CD4-positive, alpha-beta T cell (primary cell): Measurements from ENCODE around the gene FKBP3. TPM values are rescaled to one million over a fixed set of nuclear protein-coding genes. Genes with fewer than 3 reads are reported as not detected.

Experiments
- ATAC-seq: fragments of 200-7000 bp; cut with Tn5 transposase; one replicate; pipeline ENCODE4 v1.10.0; 2022; ENCODE audit warnings: mild to moderate bottlenecking; ENCODE audit not compliant: poor library complexity
- CTCF ChIA-PET: fragments of 350-600 bp; sonication (Branson Sonifier 250); formaldehyde crosslinking; loops from one replicate; lab custom pipeline; 2021; ENCODE audit warnings: antibody characterized with exemption, inconsistent platforms; lab: Charles Lee
- POLR2A ChIA-PET: fragments of 350-600 bp; sonication (Branson Sonifier 250); formaldehyde crosslinking; loops from one replicate; lab custom pipeline; 2021; ENCODE audit warnings: antibody characterized with exemption, inconsistent platforms; lab: Charles Lee
- DNase-seq, 14 experiments: peaks; one replicate each; pipeline ENCODE4 v3.0.0-alpha.2; 2013 to 2020; ENCODE audit warnings: mixed read lengths in 2 of 14
- H3K27ac ChIP-seq, 2 donors: one replicate each; pipeline versions ENCODE4 v1.5.1 to v1.7.0; 2013; ENCODE audit warnings: low read length in 2 of 2, low read depth in 1 of 2, mild to moderate bottlenecking in 1 of 2
- H3K27me3 ChIP-seq, 2 experiments: 1 replicate in 1 of 2; 2 replicates in 1 of 2; pipeline versions ENCODE4 v1.6.1 to v1.7.0; 2013; ENCODE audit warnings: low read length in 2 of 2, control low read depth in 1 of 2, mild to moderate bottlenecking in 1 of 2, moderate library complexity in 1 of 2; ENCODE audit not compliant: insufficient read depth in 2 of 2, control insufficient read depth in 1 of 2
- H3K36me3 ChIP-seq: one replicate; pipeline ENCODE4 v1.6.1; 2013; ENCODE audit warnings: low read length, control low read depth; ENCODE audit not compliant: insufficient read depth
- H3K4me1 ChIP-seq: one replicate; pipeline ENCODE4 v1.6.1; 2013; ENCODE audit warnings: low read length, control low read depth; ENCODE audit not compliant: insufficient read depth
- H3K4me3 ChIP-seq: one replicate; pipeline ENCODE4 v1.5.1; 2013; ENCODE audit warnings: mild to moderate bottlenecking, low read length, moderate library complexity
- H3K9me3 ChIP-seq, 2 experiments: 1 replicate in 1 of 2; 2 replicates in 1 of 2; pipeline versions ENCODE4 v1.6.1 to v1.7.0; 2013; ENCODE audit warnings: low read length in 2 of 2, mild to moderate bottlenecking in 2 of 2, control low read depth in 1 of 2, moderate library complexity in 1 of 2; ENCODE audit not compliant: control insufficient read depth in 1 of 2, insufficient read depth in 1 of 2
- H3K27ac Mint-ChIP-seq: one replicate; pipeline ENCODE4 v1.8.0; 2020; ENCODE audit warnings: mixed read lengths
- H3K27me3 Mint-ChIP-seq: one replicate; pipeline ENCODE4 v1.8.0; 2021; ENCODE audit warnings: mixed read lengths
- H3K36me3 Mint-ChIP-seq: one replicate; pipeline ENCODE4 v1.8.0; 2021; ENCODE audit warnings: low read depth, mixed read lengths
- H3K4me1 Mint-ChIP-seq: one replicate; pipeline ENCODE4 v1.8.0; 2021; ENCODE audit warnings: low read depth, mixed read lengths
- H3K4me3 Mint-ChIP-seq: one replicate; pipeline ENCODE4 v1.8.0; 2020; ENCODE audit warnings: mild to moderate bottlenecking, mixed read lengths
- H3K9me3 Mint-ChIP-seq: one replicate; pipeline ENCODE4 v1.8.0; 2020; ENCODE audit warnings: mixed read lengths
- intact Hi-C, 2 experiments: fragments of 100-400 bp; cut with DNase I in 1 of 2; cut with micrococcal nuclease in 1 of 2; formaldehyde crosslinking; loops; one replicate each; pipeline versions ENCODE4 v1.15.1 to v1.9.0; 2023 to 2025; cut with DNase I, micrococcal nuclease
- total RNA-seq, 174 experiments: library from RNA in 2 of 174; stranded (reverse) in 2 of 174; gene quantifications; one replicate each; pipeline ENCODE4 v1.2.3 and lab custom pipeline; 2021 to 2026
- TF ChIP-seq, protein P1 (sequence below): fragments of 200-600 bp; IDR thresholded peaks from one replicate; pipeline ENCODE4 v1.8.0; 2022; ENCODE audit warnings: antibody characterized with exemption, mild to moderate bottlenecking

Gene FKBP3
- total RNA-seq, 2 experiments from 2014 or later: 36.0 to 40.2 TPM

DNA sequence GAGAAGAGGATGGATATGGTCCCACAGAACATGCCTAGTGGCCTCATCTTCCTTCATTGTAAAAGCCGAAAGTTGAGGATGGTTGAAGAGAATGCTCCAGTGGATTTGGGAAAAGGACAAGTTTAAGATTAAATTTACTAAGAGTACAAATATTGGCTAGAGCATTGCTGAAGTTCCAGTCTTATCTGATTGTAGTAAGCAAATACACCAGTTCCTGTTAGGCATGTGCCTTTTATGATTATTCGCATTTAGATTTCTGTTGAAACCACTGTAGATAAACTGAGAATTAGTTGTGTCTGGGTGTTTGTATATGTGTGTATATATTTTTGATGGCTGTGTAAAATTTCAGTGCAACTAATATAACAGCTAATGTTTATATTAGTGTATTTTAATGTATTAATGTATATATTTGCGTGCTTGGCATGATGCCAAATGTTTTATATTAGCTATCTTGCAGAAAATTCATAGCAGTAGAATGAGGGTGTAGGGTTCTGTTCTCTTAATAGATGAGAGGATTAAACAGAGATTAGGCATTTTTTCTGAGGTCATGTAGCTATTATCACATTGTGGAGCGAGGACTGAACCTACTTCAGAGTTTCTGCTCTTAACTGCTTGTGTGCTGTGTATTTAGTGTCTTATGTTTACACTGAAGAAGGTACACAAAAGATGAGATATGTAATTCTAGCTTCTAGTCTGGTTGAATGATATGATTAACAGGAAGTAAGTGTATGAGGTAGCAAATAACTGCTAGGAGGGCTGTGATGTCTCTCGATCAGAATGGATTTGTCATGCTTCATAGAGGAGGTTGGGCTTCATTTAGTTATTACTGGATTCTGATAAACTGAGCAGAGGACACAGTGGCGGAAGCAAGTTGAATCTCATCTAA is 21.1 kb downstream of the FKBP3 start:
- ChIA-PET POLR2A (interaction anchor here (0.8 to 1.3 kb wide), 3 partner anchors 9 to 151 kb away, joined by 3 to 6 read pairs (median 3); partner anchors contain the start of genes FKBP3, KLHL28 and TOGARAM1), CTCF (interaction anchor here (0.7 kb wide), 1 partner anchor 137 kb away, joined by 4 read pairs; no protein-coding TSS in a partner anchor)
- peaks cover 21% of the 10 kb centered on the region for H3K4me1 Mint-ChIP-seq
- no peaks in the 10 kb centered on the region for H3K9me3 Mint-ChIP-seq
- H3K36me3 ChIP-seq: peaks cover 68% of the 10 kb centered on the region
- H3K27me3 Mint-ChIP-seq: no peaks in the 10 kb centered on the region
- H3K27ac ChIP-seq: no peak overlapping the region
- intact Hi-C loops: no loop called here
- H3K4me3 Mint-ChIP-seq: no peak overlapping the region
- no peaks in the 10 kb centered on the region for H3K27me3 ChIP-seq
- DNase-seq: no peak
- H3K36me3 Mint-ChIP-seq: peaks cover 90% of the 10 kb centered on the region
- H3K27ac Mint-ChIP-seq: peak overlapping the region; percentile 9
- H3K4me1 ChIP-seq: no peaks in the 10 kb centered on the region
- TF ChIP-seq, protein P1, sequence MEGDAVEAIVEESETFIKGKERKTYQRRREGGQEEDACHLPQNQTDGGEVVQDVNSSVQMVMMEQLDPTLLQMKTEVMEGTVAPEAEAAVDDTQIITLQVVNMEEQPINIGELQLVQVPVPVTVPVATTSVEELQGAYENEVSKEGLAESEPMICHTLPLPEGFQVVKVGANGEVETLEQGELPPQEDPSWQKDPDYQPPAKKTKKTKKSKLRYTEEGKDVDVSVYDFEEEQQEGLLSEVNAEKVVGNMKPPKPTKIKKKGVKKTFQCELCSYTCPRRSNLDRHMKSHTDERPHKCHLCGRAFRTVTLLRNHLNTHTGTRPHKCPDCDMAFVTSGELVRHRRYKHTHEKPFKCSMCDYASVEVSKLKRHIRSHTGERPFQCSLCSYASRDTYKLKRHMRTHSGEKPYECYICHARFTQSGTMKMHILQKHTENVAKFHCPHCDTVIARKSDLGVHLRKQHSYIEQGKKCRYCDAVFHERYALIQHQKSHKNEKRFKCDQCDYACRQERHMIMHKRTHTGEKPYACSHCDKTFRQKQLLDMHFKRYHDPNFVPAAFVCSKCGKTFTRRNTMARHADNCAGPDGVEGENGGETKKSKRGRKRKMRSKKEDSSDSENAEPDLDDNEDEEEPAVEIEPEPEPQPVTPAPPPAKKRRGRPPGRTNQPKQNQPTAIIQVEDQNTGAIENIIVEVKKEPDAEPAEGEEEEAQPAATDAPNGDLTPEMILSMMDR: no peak
- no peak for ATAC-seq
- no peaks in the 10 kb centered on the region for H3K9me3 ChIP-seq
- no peak overlapping the region for H3K4me3 ChIP-seq

DNA sequence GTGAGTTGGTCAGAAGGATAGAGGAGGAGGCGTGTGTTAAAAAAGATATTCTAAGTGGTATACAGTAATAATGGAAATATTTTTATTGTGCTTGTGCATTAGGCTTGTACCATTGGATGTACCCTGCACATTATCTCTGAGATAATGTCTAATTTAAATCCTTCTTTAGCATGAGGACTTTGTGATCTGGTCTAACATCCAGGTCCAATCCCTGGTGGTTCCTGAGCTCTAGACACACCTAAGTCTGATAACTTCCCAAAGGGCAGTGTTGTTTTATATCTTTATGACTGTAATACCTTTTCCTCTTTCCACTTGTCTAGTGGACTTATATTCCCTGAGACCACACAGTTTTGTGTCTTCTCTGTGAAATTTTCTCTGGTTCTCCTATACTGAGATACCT is 29.7 kb downstream of the FKBP3 start:
- POLR2A ChIA-PET: interaction anchor here (1.4 kb wide), 1 partner anchor 30 kb away, joined by 3 read pairs; the partner anchor contains the start of gene FKBP3

DNA sequence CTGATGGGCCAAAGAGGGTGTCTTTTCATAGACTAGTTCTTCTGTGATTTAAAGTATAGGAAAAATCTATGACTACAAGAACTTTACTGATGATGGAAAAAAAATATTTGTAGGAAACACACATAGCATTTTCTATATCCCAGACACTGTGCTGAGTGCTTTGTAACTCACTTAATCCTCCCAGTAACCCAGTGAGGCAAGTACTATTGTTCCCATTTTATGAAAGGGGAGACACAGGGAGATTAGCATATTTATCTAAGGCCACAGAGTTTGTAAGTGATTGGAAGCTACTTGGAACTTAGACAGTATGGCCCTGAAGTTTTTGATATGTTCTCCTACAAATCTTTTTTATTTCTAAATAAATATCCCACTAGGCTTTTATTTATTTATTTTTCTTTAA is 30.5 kb downstream of the FKBP3 start:
- no peak overlapping the region for H3K27ac ChIP-seq
- peaks cover 89% of the 10 kb centered on the region for H3K36me3 Mint-ChIP-seq
- peaks cover 71% of the 10 kb centered on the region for H3K36me3 ChIP-seq
- H3K27me3 Mint-ChIP-seq: no peaks in the 10 kb centered on the region
- H3K27ac Mint-ChIP-seq: no peak overlapping the region
- H3K27me3 ChIP-seq: no peaks in the 10 kb centered on the region
- DNase-seq (no peak), ATAC-seq (no peak)
- TF ChIP-seq, protein P1: no peak
- intact Hi-C loops: no loop called here
- CTCF ChIA-PET: no interaction called here
- H3K4me1 ChIP-seq: no peaks in the 10 kb centered on the region
- H3K4me3 ChIP-seq: no peak overlapping the region
- H3K9me3 Mint-ChIP-seq: no peaks in the 10 kb centered on the region
- no peaks in the 10 kb centered on the region for H3K4me1 Mint-ChIP-seq
- POLR2A ChIA-PET: no interaction called here
- no peak overlapping the region for H3K4me3 Mint-ChIP-seq
- H3K9me3 ChIP-seq: no peaks in the 10 kb centered on the region

More for the DNA sequence above, 29.7 kb downstream of the FKBP3 start:
- intact Hi-C loops: no loop called here
- Mint-ChIP-seq H3K9me3 (no peaks in the 10 kb centered on the region), H3K4me1 (no peaks in the 10 kb centered on the region), H3K4me3 (no peak overlapping the region), H3K27ac (no peak overlapping the region), H3K36me3 (peaks cover 89% of the 10 kb centered on the region), H3K27me3 (no peaks in the 10 kb centered on the region)
- CTCF ChIA-PET: no interaction called here
- no peak overlapping the region for H3K4me3 ChIP-seq
- H3K4me1 ChIP-seq: no peaks in the 10 kb centered on the region
- ATAC-seq: no peak
- no peaks in the 10 kb centered on the region for H3K27me3 ChIP-seq
- TF ChIP-seq, protein P1: no peak
- H3K9me3 ChIP-seq: no peaks in the 10 kb centered on the region
- no peak overlapping the region for H3K27ac ChIP-seq
- H3K36me3 ChIP-seq: peaks cover 74% of the 10 kb centered on the region
- DNase-seq: no peak
